IPS-NIHi11 (cell line): Measurements from ENCODE around the gene WDFY4.

Source experiments
- DNase-seq: peaks from one replicate; pipeline ENCODE4 v3.0.0; 2012; ENCODE audit warnings: mixed read lengths, low spot score

The WDFY4 gene

GRCh38 chr10:48714088-48714487, 29.4 kb downstream of the WDFY4 start:
- DNase-seq, result no peak

DNA sequence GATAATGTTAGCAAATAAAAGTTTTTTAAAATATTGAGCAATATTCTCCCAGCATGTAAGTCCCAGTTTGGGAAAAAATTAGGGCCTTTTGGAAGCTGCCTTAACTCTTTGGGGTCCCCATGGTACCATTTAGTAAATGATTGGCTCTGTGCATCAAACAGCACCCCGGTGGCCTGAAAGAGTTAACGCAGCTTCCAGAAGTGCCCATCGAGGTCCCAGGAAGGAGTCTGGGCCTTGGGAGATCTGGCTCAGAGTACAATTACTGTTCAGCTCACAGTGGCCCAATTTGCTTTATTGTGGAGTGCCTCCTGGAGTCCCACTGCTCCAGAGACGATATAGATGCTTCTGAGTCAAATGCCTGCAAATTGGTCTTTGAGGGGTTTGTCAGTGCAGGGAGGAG, 31.7 kb downstream of the WDFY4 start:
- DNase-seq, result no peak

- no peak for DNase-seq
Measured at GRCh38 chr10:48720611-48721010, 35.9 kb downstream of the WDFY4 start.

- DNase-seq, result no peak
Measured at GRCh38 chr10:48722153-48723145, 37.8 kb downstream of the WDFY4 start.

DNA sequence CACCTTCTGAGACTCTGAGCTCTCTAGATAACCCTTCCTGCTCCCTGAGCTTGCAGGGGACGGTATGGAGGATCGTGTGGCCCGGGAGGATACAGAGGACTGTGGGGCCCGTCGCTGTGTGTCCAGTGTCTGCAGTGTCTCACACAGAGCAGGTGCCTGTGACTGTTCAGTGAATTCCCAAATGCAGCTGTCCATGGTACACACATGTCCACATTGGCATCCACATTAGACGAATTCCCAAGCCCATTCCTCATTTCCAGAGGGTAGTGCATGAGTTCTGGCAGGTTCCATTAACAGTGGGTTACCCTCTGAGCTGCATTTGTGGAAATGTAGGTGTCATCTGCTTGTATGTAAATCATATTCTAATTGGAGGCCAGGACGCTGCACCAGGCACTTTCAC, 39.5 kb downstream of the WDFY4 start:
- DNase-seq, result no peak

GRCh38 chr10:48725708-48726107, 41.0 kb downstream of the WDFY4 start:
- DNase-seq, result no peak

DNA sequence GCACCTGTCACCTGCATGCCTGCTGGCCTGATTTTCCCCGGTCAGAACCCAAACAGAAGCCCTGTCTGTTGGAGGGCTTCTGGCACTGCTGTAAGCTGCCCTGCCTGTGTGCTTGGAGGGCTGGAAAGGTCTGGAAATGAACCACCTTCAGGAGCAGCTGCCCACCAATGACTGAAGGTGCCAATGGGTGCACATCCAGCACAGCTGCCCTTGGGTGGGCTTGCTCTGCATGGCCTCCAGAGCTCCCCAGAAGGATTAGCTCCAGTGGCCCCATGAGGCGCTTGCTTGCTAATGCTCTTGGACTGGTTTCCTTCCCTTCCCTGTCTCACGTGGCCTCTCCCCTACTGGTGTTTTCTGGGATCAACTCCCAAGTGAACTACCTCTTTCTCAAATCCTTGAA, 43.2 kb downstream of the WDFY4 start:
- DNase-seq, result no peak

DNA sequence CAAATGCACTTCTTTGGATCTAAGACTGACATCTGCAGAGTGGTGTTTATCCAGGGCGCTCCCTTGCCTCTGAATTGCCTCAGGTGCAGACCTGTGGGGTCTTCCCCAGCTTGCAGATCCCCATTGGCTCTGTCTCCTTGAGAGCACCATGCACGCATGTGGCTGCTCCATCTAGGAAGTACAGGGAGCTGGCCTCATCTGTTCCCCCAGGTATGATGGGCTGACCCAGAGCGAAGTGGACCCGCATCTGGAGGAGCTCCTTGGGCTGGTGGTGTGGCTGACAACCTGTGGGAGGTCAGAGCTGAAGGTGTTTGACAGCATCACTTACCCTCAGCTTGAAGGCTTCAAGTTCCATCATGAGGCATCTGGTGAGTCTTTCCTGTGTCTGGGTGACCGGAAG, 44.5 kb downstream of the WDFY4 start:
- no peak for DNase-seq

DNA sequence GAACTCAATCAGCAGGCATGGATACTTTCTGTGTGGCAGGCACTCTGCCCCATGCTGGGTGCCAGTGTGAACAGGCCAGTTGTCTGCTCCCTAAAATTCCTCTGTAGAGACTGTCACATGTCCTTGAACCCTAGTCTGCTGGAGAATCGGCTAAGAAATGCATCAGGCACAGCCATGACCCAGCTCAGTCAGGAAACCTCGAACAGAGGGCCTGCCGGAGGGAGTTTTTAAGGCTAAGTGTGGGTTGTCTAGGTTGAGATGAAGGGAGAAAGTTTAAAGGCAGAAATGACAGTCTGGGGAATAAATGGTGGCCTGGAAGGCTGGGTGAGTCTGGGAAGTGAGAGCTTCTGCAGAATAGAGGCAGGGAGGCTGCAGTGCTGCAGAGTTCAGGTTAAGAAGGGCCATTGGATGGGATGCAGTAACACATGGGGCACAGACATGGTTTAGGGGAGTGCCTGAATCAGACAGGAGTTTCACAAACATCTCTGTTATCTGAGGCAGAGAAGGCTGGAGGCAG, 45.3 kb downstream of the WDFY4 start:
- DNase-seq, result no peak

DNA sequence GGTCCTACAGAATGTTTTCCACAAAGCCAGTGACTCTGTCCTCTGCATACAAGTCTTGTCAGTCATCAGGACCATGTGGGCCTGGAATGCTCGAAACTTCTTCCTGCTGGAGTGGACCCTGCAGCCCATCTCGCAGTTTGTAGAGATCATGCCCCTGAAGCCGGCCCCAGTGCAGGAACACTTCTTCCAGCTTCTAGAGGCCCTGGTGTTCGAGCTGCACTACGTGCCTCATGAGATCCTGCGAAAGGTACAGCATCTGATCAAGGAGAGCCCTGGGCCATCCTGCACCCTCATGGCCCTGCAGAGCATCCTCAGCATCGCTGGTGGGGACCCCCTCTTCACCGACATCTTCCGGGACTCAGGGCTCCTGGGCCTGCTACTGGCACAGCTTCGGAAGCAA, 46.5 kb downstream of the WDFY4 start:
- no peak for DNase-seq

- no peak for DNase-seq
Measured at GRCh38 chr10:48731654-48732053, 47.0 kb downstream of the WDFY4 start.

- no peak for DNase-seq
Measured at GRCh38 chr10:48733329-48733728, 48.7 kb downstream of the WDFY4 start.

- DNase-seq, result no peak
Measured at GRCh38 chr10:48735836-48736390, 51.2 kb downstream of the WDFY4 start.

DNA sequence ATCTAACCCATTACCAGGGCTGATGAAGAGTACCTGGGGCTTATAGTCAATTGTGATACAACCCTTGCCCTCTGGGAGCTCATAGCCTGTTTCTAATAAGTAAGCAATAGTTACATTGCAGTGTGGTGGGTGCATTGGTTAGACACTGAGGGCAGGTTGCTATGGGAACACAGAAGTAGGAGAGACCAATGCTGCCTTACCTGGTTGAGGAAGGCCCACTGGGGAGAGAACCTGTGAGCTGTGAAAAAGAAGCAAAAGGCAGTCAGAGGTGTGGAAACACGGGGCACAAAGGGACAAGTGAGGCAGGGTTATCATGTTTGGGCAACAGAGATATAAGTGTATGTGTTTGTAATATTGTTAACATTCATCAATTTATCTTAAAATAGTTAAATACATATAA, 51.9 kb downstream of the WDFY4 start:
- DNase-seq, result no peak

- no peak for DNase-seq
Measured at GRCh38 chr10:48737886-48738285, 53.2 kb downstream of the WDFY4 start.

- no peak for DNase-seq
Measured at GRCh38 chr10:48739170-48739569, 54.5 kb downstream of the WDFY4 start.

DNA sequence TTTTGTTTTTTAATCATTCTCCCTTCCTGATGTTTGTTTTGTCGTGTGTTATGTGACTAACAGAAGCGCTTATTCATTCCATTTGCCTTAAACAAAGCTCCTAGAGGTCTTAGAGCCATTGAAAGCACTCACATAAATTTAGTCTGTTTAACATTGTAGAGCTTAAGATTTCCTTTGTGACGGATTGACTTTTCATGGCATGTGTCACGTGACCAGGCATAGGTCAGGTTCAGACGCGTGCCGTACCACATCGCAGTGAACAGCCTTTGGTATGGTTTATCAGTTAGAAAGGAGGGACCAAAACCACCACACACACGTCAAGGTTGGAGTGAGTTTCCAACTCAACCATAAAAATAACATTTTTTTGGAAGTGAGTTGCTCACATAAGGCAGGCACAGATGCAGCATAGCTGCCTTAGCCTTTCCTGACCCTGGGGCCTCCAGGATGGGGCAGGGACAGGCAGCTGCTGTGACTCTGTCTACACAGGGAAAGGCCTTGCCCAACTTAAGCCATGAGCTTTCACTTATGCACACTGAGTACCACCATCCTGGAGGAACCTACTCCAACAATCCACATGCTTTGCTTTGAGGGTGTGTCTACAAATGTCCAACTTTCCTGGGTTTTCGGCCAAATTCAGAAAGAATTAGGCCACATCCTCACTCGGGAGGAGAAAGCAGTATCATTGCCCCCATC, 55.5 kb downstream of the WDFY4 start:
- DNase-seq, result no peak

DNA sequence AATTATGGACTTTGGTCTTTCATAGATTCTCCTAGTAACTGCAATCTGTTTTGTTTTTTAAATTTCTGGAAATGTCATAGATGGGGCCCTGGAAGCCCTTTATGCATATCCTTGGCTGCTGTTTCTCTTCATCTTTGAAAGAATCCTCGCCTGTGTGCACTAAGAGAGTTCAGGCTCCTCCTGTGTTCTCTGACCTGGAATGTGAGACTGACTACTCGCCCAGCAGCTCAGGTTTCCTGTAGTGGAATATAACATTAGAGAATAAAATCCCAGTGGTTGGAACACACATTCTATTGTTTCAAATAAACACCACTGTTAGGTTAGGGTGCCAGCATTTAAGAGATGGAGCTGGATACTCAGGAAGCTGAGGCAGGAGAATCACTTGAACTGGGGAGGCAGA, 56.3 kb downstream of the WDFY4 start:
- DNase-seq, result no peak

- DNase-seq, result no peak
Measured at GRCh38 chr10:48742891-48743860, 58.5 kb downstream of the WDFY4 start.

DNA sequence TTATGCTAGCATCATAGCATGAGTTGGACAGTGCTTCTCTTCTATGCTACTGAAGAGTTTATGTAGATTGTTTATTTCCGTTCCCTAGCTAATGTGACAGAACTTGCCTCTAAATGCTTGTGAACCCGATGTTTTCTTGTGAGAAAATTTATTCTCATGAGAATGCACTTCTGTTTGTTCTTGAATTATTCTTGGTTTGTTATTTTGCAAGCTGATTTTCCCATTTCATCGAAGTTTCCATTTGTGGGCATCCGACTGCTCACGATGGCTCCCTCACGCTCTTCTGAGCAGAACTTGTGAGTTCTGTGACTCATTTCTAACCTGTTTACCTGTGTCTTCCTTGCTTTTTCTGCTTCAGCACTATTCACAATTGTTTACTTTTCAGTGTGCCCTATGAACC, 59.9 kb downstream of the WDFY4 start:
- DNase-seq, result no peak

DNA sequence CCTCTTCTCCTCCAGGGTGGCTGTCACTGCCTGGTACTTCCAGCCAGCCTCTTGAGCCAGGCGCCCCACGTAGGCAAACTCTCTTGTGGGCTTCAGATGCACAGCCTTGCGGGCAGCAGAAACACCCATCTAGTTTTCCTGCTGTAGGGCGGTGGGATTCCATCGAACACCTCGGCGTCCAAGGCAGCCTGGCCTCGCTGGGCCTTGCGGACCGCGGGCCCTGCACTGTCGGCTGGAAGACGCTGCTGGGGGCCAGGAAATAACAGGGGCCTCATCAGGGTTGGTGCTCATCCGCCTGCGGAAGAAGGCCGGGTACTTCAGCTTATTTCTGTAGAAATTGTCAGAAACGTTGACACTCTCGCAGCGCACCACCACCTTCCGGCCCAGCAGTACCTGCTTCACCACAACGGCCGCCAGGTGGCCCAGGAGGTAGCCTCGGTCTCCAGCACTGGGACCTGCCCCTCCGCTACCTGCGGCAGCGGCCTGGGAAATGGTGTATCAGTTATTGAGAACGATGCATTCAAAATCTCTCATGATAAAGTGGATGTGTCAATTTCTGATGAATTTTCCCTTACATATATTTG, 61.1 kb downstream of the WDFY4 start:
- peak; percentile 65 for DNase-seq
